ENCODE data around the gene TGFBR3L. TPM values are rescaled to one million over a fixed set of nuclear protein-coding genes. Genes with fewer than 3 reads are reported as not detected.

TGFBR3L gene
- total and polyA plus RNA-seq, 2 donors (not counting 3 experiments of a cell fraction or from before 2014, with no cell fraction given): 0.35 TPM; not detected in 1

DNA sequence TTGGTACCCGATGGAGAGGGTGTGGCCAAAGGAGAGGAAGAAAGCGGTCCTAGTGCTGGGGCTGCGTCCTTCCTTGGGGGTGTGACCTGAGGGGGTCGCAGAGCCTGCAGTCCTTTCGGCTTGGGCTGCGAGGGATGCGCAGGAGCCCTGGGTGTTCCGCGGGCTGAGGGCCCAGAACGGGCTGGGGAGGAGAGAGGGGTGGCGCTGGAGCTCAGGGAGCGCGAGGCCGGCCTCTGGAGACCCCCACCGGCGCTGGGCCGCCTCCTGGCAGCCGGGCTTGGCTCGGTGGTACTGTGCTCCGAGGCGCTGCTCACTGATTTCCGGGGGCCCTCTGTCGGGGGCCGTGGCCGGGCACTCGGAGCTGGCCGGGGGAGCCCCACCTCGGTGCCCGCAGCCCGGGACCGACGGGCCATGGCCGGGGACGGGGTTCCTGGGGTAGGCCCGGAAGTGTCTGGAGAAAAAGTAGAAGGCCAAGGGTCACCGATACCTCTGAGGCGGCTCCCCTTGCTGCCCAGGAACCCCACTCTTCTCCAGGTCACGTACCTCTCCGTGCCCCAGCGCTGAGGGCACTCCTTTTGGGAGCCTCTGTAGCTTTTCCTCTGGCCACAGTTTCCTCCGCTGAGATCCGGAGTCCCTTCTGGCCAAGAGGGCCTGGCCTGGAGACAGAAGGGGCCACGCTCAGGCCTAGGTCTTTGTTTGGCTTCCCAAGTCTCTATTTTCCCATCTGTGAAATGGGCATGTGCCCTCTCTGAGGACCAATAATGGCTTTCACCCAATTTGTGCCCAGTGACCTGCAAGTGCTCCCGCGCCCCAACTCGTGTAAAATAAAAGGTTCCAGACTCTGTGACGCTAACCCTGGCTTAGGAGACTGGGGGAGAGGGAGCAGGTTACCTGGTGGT, 42.1 kb upstream of the TGFBR3L start:
- FAIRE-seq (no peak), DNase-seq (ENCODE audit: low read depth, low spot score) (no peak)
- no peaks in the 10 kb centered on the region for H3K9me1 ChIP-seq (replicated peaks; ENCODE audit: control insufficient read depth, extremely low read depth, insufficient read depth, low read length)
- no peak overlapping the region for H3K4me2 ChIP-seq (ENCODE audit: insufficient read depth, low read length)
- no peak for TF ChIP-seq JUN (IDR thresholded peaks at IDR 0.05; ENCODE audit: borderline replicate concordance, insufficient read depth, insufficient read length, low read depth)
- no peak for TF ChIP-seq FOS (IDR thresholded peaks at IDR 0.05; ENCODE audit: borderline replicate concordance, insufficient read depth, low read length)
- no peak for TF ChIP-seq CTCF (IDR thresholded peaks at IDR 0.05; ENCODE audit: extremely low read depth in 1 of 2, insufficient read depth in 1 of 2, low read depth in 1 of 2, low read length in 2 of 2)
- no peak for TF ChIP-seq POLR2AphosphoS5 (IDR thresholded peaks at IDR 0.05; ENCODE audit: insufficient read depth, low read depth, low read length)
- TF ChIP-seq EZH2 (IDR thresholded peaks at IDR 0.05; ENCODE audit: borderline replicate concordance, low read depth, low read length, severe bottlenecking): no peak
- TF ChIP-seq GATA2 (IDR thresholded peaks at IDR 0.05; ENCODE audit: insufficient read depth, insufficient read length, low read depth, low read length): no peak
- no peak for TF ChIP-seq POLR2A (IDR thresholded peaks at IDR 0.05; ENCODE audit: low read depth, low read length)
- no peak for TF ChIP-seq MAX (IDR thresholded peaks at IDR 0.05; ENCODE audit: insufficient read depth, insufficient read length)
- TF ChIP-seq MYC (IDR thresholded peaks at IDR 0.05; ENCODE audit: low read depth, low read length): no peak
- H3K4me3 ChIP-seq (replicated peaks in 1 of 3; ENCODE audit: insufficient read depth in 1 of 3, low read depth in 1 of 3, low read length in 3 of 3): no peak overlapping the region
- peaks cover 11 to 25% of the 10 kb centered on the region in 2 experiments for H3K27me3 ChIP-seq (ENCODE audit: control insufficient read depth in 2 of 2, insufficient read depth in 2 of 2, low read length in 2 of 2)
- intact Hi-C loops (cut with micrococcal nuclease) (loop anchor here (5.0 kb wide), 1 partner anchor 40 kb away; the partner anchor contains the start of gene EVI5L), dilution Hi-C loops (cut with MboI; ENCODE audit: extremely low pct_ligation_motif_present, low sequenced_read_pairs) (no loop called here)
- no peak overlapping the region for H3K27ac ChIP-seq (ENCODE audit: insufficient read depth, low read depth, low read length)
- no peaks in the 10 kb centered on the region for H3K36me3 ChIP-seq (ENCODE audit: control insufficient read depth in 2 of 2, extremely low read depth in 1 of 2, insufficient read depth in 2 of 2, low read length in 2 of 2)
- peaks cover 7% of the 10 kb centered on the region for H3K4me1 ChIP-seq (ENCODE audit: control insufficient read depth, extremely low read depth, insufficient read depth, low read length)
- CTCF ChIA-PET: interaction anchor here (1.0 kb wide), 1 partner anchor 11 kb away, joined by 5 read pairs; no protein-coding TSS in a partner anchor
- no peaks in the 10 kb centered on the region for H3K79me2 ChIP-seq (ENCODE audit: control insufficient read depth, insufficient read depth, low read length)
- H4K20me1 ChIP-seq (replicated peaks; ENCODE audit: control insufficient read depth, extremely low read depth, insufficient read depth, low read length): no peaks in the 10 kb centered on the region
- H2AFZ ChIP-seq (ENCODE audit: low read depth, low read length): no peak overlapping the region
- H3K9me3 ChIP-seq (replicated peaks; ENCODE audit: control insufficient read depth, insufficient read depth, low read length): no peaks in the 10 kb centered on the region
- H3K9ac ChIP-seq (replicated peaks; ENCODE audit: extremely low read depth, insufficient read depth, low read length): no peak overlapping the region
- POLR2A ChIA-PET: no interaction called here
- no TSS peak for BruUV-seq (replicated peaks)
